Prostate gland (tissue), 2 donors: ENCODE measurements around the gene CNNM1. TPM values are rescaled to one million over a fixed set of nuclear protein-coding genes. Genes with fewer than 3 reads are reported as not detected.

Experiments used
- DNase-seq: peaks from one replicate; pipeline ENCODE4 v3.0.0-alpha.2; 2019; ENCODE audit warnings: low spot score
- H3K27ac ChIP-seq, 2 donors: fragments of 200-600 bp; sonication (generic); 2 replicates each; pipeline ENCODE4 v1.5.1; 2017 to 2019
- H3K27me3 ChIP-seq: fragments of 200-600 bp; sonication (generic); replicated peaks from 2 replicates; pipeline ENCODE4 v1.5.1; 2019; ENCODE audit not compliant: insufficient read depth
- H3K36me3 ChIP-seq, 2 donors: fragments of 200-600 bp; sonication (generic); 1 replicate in 1 of 2; 2 replicates in 1 of 2; pipeline versions ENCODE4 v1.5.1 to v1.8.1; 2017 to 2019
- H3K4me1 ChIP-seq: fragments of 200-600 bp; sonication (generic); replicated peaks from 2 replicates; pipeline ENCODE4 v1.5.1; 2019
- H3K4me3 ChIP-seq, 2 donors: fragments of 200-600 bp; sonication (generic); 2 replicates each; pipeline ENCODE4 v1.5.1; 2017 to 2019
- H3K9me3 ChIP-seq: fragments of 200-600 bp; sonication (generic); 2 replicates; pipeline ENCODE4 v1.5.1; 2017
- POLR2A ChIP-seq: fragments of 450-650 bp; IDR thresholded peaks from one replicate; pipeline ENCODE4 v1.6.1; 2016; ENCODE audit warnings: antibody characterized with exemption, mild to moderate bottlenecking
- POLR2AphosphoS5 ChIP-seq: sonication (generic); formaldehyde crosslinking; IDR thresholded peaks from one replicate; pipeline ENCODE4 v1.6.1; 2017; ENCODE audit warnings: antibody characterized with exemption
- WGBS: methylation state at CpG from one replicate; pipeline ENCODE4 v1.1.5; 2018; 5-methylcytosine and 5-hydroxymethylcytosine counted together
- intact Hi-C: fragments of 100-400 bp; cut with DNase I; formaldehyde crosslinking; loops from one replicate; pipeline ENCODE4 v1.14.2; 2022
- total RNA-seq, 2 donors: library from RNA; depleted of rRNA; stranded (reverse); fragments of >200 nt; gene quantifications; one replicate each; pipeline ENCODE4 v1.1.0, GENCODE V29; 2016
- TF ChIP-seq, protein P1 (sequence below), 4 experiments: fragments of 200-600 bp in 2 of 4; fragments of 450-650 bp in 2 of 4; sonication (generic) in 2 of 4; IDR thresholded peaks; 1 replicate in 3 of 4; 2 replicates in 1 of 4; pipeline ENCODE4 v1.5.1; 2016 to 2019; ENCODE audit warnings: antibody characterized with exemption in 4 of 4, mild to moderate bottlenecking in 2 of 4, moderate library complexity in 2 of 4

CNNM1 gene
- total RNA-seq, 2 donors from 2014 or later: 4.2 to 36.1 TPM

- DNase-seq: peak; percentile 16
- WGBS: 36% methylated on average over 5 of the region's 5 CpGs
- TF ChIP-seq, protein P1, sequence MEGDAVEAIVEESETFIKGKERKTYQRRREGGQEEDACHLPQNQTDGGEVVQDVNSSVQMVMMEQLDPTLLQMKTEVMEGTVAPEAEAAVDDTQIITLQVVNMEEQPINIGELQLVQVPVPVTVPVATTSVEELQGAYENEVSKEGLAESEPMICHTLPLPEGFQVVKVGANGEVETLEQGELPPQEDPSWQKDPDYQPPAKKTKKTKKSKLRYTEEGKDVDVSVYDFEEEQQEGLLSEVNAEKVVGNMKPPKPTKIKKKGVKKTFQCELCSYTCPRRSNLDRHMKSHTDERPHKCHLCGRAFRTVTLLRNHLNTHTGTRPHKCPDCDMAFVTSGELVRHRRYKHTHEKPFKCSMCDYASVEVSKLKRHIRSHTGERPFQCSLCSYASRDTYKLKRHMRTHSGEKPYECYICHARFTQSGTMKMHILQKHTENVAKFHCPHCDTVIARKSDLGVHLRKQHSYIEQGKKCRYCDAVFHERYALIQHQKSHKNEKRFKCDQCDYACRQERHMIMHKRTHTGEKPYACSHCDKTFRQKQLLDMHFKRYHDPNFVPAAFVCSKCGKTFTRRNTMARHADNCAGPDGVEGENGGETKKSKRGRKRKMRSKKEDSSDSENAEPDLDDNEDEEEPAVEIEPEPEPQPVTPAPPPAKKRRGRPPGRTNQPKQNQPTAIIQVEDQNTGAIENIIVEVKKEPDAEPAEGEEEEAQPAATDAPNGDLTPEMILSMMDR (IDR thresholded peaks at IDR 0.05): peak in 3 of 4 experiments; percentile 36 to 67 (median 62)
- no peak for TF ChIP-seq POLR2AphosphoS5
- Histone ChIP-seq H3K4me3 (no peak overlapping the region), H3K9me3 (no peaks in the 10 kb centered on the region), H3K4me1 (peaks cover 7% of the 10 kb centered on the region), H3K27ac (no peak overlapping the region), H3K36me3 (no peaks in the 10 kb centered on the region), H3K27me3 (no peaks in the 10 kb centered on the region)
- intact Hi-C loops: loop anchor here (2.0 to 5.0 kb wide), 2 partner anchors 177 to 276 kb away; no protein-coding TSS in a partner anchor
Measured at GRCh38 chr10:99435986-99436638, 107.0 kb downstream of the CNNM1 start.

- intact Hi-C loops: loop anchor here (5.0 kb wide), 1 partner anchor 273 kb away; no protein-coding TSS in a partner anchor
Measured at GRCh38 chr10:99438890-99439289, 109.7 kb downstream of the CNNM1 start.

DNA sequence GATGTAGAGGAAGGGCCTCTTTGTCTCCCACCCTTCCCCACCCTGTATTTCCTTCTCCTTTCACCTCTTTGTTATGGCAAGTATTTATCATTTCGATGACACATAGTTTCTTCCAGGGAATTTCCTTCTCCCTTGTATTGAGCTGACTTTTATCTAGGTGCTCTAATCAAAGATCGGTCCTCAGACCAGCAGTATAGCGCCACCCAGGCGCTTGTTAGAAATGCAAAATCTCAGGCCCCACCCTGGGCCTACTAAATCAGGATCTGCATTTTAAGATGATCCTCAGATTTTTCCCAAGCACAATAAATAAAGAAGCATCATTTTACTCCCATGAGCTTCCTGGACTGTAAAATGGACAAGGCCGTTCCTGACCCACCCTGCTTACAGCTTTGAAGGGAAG, 113.2 kb downstream of the CNNM1 start:
- 75% methylated on average over 5 of the region's 5 CpGs for WGBS
- no peaks in the 10 kb centered on the region for H3K27me3 ChIP-seq
- no peak overlapping the region for H3K27ac ChIP-seq
- TF ChIP-seq POLR2AphosphoS5 (no peak), POLR2A (no peak)
- TF ChIP-seq, protein P1 (IDR thresholded peaks at IDR 0.05): no peak
- DNase-seq: no peak
- H3K4me3 ChIP-seq: no peak overlapping the region
- H3K4me1 ChIP-seq: no peaks in the 10 kb centered on the region
- no peaks in the 10 kb centered on the region for H3K9me3 ChIP-seq
- no peaks in the 10 kb centered on the region for H3K36me3 ChIP-seq
- intact Hi-C loops: no loop called here

More at GRCh38 chr10:99438890-99439289, 109.7 kb downstream of the CNNM1 start:
- no peaks in the 10 kb centered on the region for H3K27me3 ChIP-seq
- 88% methylated on average over 2 of the region's 2 CpGs for WGBS
- H3K9me3 ChIP-seq: no peaks in the 10 kb centered on the region
- DNase-seq: no peak
- no peak for TF ChIP-seq POLR2AphosphoS5
- TF ChIP-seq, protein P1 (IDR thresholded peaks at IDR 0.05): no peak
- TF ChIP-seq POLR2A: no peak
- no peaks in the 10 kb centered on the region for H3K4me1 ChIP-seq
- no peaks in the 10 kb centered on the region for H3K36me3 ChIP-seq
- H3K4me3 ChIP-seq: no peak overlapping the region
- no peak overlapping the region for H3K27ac ChIP-seq

DNA sequence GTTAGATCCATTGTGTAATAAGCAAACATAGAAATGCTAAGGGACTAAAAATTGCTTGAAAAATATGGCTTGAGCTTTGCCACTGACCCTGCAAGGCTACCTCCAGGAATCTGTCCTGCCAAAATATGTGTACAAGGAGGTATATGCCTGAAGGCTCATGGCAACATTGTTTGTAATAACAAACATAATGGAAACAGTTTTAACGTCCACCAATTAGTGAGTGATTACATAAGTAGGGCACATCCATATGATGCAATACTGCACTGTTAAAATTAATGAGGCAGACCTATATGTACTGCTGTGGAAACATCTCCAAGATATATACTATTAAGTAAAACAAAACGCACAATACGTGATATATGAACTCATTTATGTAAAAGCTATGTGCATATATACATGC, 114.3 kb downstream of the CNNM1 start:
- Histone ChIP-seq H3K27ac (no peak overlapping the region), H3K27me3 (no peaks in the 10 kb centered on the region), H3K9me3 (no peaks in the 10 kb centered on the region), H3K36me3 (no peaks in the 10 kb centered on the region), H3K4me1 (no peaks in the 10 kb centered on the region), H3K4me3 (no peak overlapping the region)
- no peak for TF ChIP-seq POLR2A
- TF ChIP-seq, protein P1 (IDR thresholded peaks at IDR 0.05): no peak
- intact Hi-C loops: no loop called here
- WGBS: 66% methylated on average over 3 of the region's 3 CpGs
- DNase-seq: no peak

Other genes starting within 250 kb of the CNNM1 start
- gene HPSE2, start 93.5 kb upstream of the CNNM1 start, total RNA-seq: 1 to 10 TPM; 2.4 to 4.7 TPM
- 10 to 100 TPM; 19.7 to 20.3 TPM for gene GOT1, start 101.3 kb downstream of the CNNM1 start, total RNA-seq
- not detected for gene NKX2-3, start 203.6 kb downstream of the CNNM1 start, total RNA-seq